ENCODE measurements around the gene TUBB4A.
A peak's percentile ranks its signal among the peaks of the same experiment; 100 is the strongest.
"Not testable (repeated sequence)": the region's sequence is repeated elsewhere in the genome, so short reads cannot be mapped to it uniquely, and the experiment has no call there.

TUBB4A gene

DNA sequence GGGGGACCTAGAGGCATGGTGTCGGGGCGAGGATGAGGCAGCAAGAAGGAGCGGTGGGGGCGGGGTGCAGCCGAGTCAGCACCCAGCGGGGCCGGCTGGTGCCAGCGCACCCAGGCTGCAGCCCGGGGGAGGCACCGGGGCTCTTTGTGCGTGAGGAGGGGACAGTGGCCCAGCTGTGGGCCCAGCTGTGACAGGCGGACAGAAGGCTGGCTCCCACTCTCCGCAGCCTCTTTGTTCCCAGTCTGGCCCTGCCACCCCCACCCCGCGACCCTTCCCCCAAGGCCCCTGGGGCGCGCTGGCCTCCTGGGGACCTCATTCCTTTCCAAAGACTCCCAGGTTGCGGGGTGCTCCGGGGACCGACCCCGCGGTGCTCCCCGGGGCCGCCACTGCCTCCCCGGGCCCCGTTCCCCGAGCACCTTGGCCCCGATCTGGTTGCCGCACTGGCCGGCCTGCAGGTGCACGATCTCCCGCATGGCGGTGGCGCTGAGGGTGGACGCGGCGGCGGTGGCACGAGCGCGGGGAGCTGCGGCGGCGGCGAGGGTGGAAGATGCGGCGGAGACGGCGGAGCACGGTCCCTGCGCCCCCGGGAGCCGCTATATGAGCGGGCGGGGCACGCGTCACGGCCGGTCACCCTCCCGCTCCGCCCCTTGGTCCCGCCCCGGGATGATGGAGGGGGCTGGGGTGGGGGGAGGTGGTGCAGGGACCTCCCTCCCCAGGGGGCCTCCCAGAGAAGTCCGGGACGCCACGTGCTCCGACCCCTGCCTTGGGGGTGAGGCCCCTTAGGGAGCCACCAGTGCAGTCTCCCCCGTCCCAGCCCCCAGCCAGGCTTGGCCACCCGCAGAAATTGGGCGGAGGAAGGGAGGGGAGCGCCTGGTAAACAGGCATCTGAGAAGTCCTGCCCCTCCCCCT is at the start of gene TUBB4A:
TUBB4A (minus strand) TSS at position 570 of the 909 bp plus-strand sequence; CDS start at position 473, 97 bp downstream.
- DNase-seq = peak; percentile 64

DNA sequence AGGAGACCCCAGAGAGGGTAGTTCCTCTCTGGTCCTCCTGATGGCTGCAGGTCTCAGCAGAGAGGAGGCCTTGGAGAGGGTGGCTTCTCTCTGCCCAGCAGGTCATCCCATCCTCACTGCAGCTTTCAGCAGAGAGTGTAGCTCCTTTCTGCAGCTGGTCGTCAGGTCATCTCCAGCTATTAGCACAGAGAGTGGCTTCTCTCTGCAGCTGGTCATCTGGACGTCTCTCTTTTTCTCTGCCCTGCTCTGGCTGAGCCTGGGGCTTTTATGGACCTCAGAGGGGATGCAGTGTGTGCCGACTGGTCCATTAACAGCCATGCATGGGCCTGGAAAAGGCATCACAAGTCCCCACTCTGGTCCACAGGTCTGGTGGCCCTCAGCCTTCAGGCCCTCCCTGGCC is 49.0 kb upstream of the TUBB4A start:
- DNase-seq = no peak

DNA sequence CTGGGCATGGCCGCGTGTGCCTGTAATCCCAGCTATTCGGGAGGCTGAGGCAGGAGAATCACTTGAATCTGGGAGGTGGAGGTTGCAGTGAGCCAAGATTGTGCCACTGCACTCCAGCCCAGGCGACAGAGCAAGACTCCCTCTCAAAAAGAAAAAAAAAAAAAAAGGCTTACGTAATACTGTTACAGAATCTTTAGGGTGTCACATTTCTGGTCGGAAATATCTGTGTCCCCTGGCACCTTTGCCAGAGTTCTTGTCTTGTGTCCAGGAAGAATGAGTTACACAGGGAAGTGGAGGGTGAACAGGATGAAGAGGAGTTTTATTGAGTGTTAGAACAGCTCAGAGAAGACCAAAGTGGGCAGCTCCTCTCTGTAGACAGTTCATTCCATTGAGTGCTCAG is 48.6 kb upstream of the TUBB4A start:
- not testable (repeated sequence) for DNase-seq

DNA sequence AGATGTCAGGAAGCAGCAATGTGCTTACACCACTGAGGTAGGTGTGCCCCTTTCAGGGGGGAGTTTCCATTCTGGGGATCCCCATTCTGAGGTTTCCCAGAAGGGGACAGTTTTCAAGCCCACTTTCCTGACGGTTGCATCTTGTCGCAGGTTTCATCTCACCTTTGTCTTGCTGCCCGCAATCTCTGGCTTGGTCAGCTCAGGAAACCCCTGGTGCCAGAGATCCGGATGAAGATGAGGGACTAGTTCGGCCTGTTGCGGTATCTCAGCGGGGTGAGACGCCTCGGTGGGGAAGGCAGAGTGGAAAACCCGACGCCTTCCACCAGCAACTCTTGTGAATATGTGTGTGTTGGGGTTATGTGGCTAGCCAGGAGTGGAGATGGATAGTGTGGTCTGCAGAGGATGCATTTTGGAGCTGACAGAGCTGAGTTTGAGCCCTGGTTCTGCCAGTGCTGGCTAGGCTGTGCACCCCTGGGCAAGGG is 41.8 kb upstream of the TUBB4A start:
- DNase-seq = no peak

DNA sequence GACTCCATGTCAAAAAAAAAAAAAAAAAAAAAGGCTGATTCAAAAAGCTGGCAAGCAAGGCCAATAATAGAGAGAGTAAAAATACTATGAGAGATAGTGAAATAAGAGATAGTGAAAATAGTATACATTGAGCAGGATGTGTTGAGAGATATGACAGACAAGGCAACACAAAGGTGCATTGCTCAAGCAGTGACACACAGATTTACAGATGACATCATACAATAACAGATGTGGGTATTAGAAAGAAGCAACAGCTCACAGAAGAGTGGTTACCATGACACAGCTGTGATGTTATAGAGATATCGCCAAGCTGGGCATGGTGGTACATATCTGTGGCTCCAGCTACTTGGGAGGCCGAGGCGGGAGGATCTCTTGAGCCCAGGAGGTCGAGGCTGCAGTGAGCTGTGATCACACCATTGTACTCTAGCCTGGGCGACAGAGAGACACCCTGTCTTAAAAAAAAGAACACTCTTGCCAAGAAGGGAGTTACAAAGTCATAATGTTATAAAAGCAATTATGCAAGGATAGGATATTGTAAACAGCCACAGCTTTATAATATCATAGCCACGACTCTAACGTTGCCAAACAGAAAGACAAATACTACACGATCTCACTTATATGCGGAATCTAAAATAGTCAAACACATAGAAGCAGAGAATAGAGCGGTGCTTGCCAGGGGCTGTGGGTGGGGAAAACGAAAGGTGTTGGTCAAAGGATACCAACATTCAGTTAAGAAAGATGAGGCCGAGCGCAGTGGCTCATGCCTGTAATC is 39.0 kb upstream of the TUBB4A start:
- DNase-seq = no peak

DNA sequence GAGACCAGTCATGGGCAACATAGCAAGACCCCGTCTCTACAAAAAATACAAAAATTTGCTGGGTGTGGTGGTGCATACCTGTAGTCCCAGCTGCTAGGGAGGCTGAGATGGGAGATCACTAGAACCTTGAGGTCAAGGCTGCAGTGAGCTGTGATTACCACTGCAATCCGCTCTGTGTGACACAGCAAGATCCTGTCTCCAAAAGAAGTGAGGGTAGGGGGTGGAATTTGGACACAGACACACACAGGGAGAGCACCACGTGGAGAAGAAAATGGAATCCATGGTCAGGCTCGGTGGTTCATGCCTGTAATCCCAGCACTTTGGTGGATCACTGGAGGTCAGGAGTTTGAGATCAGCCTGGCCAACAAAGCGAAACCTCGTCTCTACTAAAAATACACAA is 37.4 kb upstream of the TUBB4A start:
- no peak for DNase-seq

DNA sequence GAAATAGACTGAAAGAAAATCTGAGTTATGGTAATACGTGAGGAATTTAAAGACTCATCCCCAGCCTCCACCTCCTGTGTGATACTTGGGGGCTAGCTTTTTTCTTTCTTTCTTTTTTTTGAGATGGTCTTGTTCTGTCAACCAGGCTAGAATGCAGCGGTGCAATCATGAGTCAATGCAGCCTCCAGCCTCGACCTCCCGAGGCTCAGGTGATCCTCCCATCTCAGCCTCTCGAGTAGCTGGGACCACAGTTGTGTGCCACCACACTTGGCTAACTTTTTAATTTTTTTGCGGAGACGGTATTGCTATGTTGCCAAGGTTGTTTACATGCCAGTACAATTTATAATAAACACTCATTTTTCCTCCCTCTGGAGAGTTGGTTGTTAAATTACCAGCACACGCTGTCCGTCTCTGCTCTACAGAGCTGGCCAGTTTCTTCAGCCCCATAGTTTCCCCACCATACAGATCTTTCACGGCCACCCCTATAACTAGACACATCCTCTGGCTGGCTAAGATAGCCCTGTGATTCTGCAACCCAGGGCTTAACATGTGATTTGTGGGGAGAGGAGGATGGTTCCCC is 33.5 kb upstream of the TUBB4A start:
- no peak for DNase-seq

DNA sequence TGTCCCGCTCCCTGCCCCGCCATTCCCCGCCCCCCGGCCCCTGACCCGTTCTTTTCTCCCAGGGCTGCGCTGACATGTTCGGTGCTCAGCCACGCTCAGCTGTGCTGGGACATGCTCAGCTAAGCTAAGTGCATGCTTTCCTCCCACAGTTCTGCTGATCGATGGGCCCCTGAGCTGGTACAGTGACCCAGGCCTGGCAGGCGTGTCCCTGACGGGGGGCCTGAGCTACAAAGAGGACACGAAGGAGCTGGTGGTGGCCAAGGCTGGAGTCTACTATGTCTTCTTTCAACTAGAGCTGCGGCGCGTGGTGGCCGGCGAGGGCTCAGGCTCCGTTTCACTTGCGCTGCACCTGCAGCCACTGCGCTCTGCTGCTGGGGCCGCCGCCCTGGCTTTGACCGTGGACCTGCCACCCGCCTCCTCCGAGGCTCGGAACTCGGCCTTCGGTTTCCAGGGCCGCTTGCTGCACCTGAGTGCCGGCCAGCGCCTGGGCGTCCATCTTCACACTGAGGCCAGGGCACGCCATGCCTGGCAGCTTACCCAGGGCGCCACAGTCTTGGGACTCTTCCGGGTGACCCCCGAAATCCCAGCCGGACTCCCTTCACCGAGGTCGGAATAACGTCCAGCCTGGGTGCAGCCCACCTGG is 32.5 kb upstream of the TUBB4A start:
- no peak for DNase-seq

DNA sequence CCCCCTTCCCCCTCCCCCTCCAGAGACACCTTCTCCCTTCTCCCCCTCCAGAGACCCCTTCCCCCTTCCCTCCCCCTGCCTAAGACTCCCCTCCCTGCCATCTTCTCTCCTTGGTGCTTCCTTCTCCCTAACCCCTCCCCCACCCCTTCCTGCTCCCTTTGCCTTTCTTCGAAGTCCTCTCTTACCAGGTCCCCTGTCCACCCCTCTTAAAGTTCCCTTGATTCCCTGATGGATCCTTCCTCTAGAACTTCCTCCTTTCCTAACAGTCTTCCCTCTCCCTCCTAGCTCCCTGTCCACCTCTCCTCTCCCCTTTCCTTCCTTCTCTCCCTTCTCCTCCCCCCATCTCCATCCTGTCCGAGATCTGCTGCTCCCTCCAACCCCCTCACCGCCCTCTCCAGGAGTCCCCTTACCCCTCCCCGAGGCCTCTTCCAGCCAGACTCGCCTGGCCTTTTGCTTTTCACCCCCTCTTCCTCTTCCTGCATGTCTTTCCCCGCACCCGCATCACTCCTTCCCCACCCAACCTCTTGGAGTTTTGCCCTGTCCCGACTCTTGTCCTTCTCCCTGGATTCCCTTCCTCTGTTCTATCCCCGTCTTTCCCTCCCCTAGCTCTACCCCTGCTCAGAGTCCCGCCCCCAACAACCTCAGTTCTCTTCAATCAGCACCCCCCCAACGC is 31.8 kb upstream of the TUBB4A start:
- no peak for DNase-seq

DNA sequence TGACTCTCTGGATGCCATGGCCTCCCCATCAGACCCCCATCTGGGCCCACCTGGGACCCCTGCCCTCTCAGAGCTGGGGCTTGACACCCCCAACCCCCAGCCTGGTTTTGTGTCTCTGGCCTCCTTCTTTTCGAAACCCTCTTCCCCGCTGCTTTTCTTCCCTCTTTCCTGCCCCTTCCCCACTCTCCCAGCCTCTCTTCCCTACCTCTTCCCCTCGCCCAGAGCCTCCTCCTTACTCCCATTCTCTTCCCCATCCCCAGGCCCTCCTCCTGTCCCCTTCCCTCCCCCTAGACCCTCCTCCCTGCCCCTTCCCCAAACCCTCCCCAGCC is 30.9 kb upstream of the TUBB4A start:
- no peak for DNase-seq

DNA sequence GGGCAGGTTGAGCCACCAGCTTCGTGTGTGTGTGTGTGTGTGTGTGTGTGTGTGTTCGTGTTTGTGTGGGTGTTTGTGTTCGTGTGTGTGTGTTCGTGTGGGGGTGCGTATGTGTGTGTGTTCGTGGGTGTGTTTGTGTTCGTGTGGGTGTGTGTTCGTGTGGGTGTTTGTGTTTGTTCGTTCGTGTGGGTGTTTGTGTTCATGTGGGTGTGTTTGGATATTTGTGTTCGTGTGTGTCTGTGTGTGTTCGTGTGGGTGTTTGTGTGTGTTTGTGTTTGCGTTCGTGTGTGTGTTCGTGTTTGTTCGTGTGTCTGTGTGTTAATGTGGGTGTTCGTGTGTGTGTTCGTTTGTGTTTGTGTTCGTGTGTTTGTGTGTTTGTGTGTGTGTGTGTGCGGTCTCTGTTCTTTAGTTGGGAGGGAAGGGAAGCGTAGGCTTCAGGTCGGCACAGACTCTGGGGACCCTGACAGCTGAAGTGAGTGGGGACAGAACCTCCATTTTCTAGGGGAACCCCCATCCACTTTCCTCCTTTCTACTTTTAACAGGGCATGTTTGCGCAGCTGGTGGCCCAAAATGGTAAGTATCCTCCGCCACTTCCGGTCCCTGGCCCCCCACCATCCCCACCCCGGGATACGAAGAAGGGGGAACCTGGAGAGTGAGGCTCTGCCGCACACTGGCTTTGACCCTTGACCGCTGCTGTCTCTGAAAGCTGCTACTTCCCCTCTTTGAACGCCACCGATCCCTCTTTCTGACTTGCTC is 30.3 kb upstream of the TUBB4A start:
- DNase-seq = no peak

DNA sequence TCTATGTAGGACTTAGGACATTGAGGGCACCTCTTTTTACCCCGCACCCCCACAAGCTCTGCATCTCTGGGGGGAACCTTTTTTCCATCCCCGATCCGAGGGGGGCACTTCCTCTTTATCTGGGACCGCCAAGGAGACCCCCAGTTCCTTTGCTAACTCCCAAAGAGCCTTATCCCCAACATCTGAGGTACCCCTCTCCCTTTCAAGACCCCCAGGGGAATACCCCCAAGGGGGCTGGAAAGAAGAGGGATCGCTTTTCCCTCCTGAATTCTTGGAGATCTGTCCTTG is 29.8 kb upstream of the TUBB4A start:
- DNase-seq = no peak

DNA sequence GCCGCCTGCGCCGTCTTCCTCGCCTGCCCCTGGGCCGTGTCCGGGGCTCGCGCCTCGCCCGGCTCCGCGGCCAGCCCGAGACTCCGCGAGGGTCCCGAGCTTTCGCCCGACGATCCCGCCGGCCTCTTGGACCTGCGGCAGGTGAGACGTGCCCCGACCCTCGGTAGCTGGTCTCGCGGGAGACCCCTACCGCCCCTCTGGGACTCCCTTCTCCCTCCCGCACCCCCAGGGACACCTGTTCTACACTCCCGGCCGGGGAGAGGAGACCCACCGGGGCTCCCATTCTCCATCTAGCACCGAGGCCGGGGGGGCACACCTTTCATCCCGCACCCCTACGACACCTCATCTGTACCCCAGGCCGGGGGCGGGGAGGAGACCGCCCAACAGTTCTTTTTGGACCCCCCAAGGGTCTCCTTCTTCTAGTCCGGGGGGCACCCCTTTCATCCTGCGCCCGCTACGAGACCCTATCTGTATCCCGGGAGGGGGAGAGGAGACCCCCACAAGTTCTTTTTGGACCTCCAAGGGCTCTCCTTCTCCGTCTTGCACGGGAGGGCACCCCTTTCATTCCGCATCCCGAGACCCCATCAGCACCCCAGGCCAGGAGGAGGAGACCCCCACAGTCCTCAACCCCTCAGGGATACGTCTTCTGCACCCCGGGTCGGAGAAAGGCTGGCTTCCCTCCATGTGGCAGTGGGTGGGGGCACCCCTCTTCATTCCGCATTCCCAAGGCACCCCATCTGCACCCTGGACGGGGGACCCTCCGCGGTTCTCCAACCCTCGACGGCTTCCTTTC is 29.2 kb upstream of the TUBB4A start:
- DNase-seq = no peak

DNA sequence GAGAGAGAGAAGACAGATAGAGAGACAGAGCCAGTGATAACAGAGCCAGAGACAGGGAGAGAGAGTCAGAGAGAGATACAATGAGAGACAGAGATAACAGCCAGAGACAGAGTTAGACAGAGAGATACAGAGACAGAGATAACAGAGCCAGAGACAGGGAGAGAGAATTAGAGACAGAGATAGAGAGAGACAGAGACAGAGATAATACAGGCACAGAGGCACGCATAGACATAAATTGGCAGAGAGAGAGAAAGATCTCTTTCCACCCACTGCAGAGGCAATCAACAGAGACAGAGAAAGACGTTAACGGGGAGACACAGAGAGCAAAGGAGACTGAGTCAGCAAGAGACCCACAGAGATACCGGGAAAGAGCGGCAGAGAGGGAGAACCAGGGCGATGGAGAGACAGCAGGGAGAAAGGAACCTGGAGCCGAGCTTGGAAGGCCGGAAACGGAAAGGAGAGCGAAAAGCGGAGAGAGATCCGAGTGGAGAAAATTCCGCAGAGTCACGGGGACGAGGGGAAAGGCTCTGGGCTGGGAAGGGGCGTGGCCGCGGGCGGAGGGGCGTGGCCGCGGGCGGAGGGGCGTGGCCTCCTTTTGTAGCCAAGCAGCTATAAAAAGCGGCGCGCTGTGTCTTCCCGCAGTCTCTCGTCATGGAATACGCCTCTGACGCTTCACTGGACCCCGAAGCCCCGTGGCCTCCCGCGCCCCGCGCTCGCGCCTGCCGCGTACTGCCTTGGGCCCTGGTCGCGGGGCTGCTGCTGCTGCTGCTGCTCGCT is 28.5 kb upstream of the TUBB4A start, which contains the start of gene TNFSF9:
TNFSF9 (plus strand) TSS at position 641 of the 777 bp plus-strand sequence; CDS start at position 652, 11 bp downstream.
- DNase-seq = peak; percentile 86

DNA sequence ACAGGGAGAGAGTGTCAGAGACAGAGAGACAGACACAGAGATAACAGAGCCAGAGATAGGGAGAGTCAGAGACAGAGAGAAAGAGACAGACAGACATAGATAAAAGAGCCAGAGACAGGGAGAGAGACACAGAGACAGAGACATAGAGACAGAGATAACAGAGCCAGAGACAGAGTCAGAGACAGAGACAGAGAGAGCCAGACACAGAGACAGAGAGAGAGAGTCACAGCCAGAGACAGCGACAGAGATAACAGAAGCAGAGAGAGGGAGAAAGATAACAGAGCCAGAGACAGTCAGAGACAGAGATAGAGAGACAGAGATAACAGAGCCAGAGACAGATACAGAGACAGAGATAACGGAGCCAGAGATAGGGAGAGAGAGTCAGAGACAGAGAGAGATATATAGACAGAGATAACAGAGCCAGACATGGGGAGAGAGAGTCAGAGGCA is 27.9 kb upstream of the TUBB4A start:
- no peak for DNase-seq

DNA sequence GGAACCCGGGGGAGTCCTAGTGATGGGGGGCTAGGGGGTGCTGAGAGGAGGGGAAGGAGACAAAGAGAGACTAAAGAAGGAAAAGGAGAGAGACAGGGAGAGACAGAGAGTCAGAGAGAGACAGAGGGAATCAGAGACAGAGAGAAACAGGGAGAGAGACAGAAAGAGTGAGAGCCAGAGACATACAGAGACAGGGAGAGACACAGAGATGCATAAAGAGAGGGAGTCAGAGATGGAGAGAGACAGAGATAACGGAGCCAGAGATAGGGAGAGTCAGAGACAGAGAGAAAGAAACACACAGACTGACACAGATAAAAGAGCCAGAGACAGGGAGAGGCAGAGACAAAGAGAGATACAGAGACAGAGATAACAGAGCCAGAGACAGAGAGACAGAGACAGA is 27.2 kb upstream of the TUBB4A start:
- DNase-seq = no peak

DNA sequence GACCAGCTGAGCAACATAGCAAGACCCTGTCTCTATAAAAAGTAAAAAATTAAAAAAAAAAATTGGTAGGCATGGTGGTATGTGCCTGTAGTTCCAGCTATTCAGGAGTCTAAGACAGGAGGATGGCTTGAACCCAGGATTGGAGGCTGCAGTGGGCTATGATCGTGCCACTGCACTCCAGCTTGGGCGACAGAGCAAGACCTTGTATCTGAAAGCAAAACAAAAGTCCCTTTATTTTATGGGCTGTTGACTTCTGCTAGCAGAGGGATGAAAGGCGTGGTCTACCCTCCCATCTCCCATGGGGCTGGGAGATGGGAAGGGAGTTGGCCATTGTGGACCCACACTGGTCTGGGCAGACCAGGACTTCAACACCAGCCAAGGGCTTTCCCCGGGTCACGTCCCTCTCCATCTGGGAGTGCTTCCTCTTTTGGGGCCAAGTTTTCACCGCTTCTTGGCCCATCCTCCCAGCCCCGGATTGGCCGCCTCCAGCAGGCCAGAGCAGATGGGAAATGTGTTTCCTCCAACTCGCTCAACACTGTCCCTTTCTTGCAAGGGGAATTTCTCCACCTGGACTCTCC is 26.5 kb upstream of the TUBB4A start:
- DNase-seq = no peak

DNA sequence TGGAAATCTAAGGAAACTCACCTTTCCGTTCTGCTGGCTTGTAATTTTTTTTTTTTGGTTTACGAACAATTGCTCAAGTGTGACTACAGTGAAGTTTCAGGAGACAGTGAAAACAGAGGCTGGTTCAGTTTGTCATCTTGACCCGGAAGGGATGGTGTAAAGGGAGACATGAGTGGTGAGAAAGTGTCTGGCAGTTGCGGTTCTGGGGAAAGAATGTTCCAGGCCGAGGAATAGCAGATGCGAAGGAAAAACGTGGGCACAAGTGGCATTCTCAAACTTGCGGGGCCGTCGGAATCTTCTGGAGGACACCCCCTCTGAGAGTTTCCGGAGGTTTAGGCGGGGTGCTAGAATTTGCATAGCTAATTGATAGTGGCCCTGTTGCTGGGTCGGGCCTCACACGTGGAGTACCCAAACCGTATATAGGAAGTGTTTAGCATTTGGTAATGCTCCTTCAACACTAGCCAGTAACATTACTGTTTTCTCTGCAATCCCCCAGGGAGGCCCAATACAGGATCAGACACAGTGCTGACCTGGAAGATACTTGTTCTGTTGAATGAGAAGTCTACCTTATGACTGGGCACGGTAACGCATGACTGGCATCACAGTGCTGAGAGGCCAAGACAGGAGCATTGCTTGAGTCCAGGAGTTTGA is 25.9 kb upstream of the TUBB4A start:
- DNase-seq = no peak

DNA sequence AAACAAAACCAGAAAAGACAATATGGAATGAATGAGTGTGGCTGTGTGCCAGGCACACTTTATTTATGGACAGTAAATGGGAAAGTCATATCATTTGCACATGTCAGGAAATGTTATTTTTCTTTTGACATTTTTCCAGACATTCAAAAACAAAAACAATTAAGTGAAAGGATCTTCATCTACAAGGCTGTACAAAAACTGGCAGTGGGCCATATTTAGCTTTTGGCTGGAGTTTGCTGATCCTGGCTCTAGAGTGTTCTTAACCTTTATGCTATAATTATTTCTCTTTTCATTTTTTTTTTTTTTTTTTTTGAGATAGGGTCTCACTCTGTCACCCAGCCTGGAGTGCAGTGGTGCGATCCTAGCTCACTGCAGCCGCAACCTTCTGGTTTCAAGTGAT is 22.2 kb upstream of the TUBB4A start:
- DNase-seq = no peak
